HG03103 (cell line): ENCODE results near the gene RNF145.

ENCODE experiments used
- ATAC-seq: cut with Tn5 transposase; IDR thresholded peaks from one replicate; pipeline ENCODE4 v1.9.1; 2021; ENCODE audit warnings: low read depth; ENCODE audit not compliant: unreplicated experiment

RNF145 gene

DNA sequence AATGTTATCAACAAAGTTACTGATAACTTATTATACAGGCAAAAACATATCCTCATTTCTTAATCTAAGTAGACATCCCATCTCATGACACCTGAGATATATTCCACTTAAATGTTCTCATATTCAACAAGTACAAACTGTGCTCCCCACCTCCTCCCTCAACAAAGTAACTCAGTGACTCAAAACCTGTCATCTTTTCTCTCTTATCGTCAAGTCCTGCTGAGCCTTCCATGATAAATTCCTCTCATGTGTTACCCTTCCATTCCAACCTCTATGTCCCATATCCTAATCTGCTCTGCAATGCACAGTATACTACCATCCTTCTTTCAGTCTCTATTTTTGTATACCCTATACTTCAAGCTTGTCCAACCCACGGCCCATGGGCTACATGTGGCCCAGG is 13.6 kb downstream of the RNF145 start:
- no peak for ATAC-seq

DNA sequence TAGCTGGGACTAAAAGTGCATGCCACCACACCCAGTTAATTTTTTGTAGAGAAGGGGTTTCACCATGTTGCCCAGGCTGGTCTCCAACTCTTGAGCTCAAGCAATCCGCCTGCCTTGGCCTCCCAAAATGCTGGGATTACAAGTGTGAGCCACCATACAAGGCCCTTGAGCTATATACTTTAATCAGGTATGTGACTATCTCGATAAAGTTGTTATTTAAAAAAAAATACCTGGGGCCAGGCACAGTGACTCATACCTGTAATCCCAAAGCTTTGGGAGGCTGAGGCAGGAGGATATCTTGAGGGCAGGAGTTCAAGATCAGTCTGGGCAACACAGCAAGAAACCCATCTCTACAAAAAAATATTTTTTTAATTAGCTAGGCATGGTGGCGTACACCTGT is 19.2 kb downstream of the RNF145 start:
- no peak for ATAC-seq

DNA sequence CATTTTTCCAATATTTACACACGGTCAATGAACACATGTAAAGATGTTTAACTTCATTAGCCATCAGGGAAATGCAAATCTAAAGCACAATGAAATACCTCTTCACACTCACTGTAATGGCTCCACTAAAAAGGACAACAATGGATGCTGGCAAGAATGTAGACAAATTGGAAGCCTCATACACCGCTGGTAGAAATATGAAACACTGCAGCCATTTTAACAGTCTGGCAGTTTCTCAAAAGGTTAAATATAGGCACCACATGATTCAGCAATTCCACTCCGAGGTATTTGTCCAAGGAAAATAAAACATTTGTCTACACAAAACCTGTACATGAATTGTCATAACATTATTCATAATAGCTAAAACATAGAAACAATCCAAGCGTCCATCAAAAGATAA is 20.0 kb downstream of the RNF145 start:
- ATAC-seq, result no peak

DNA sequence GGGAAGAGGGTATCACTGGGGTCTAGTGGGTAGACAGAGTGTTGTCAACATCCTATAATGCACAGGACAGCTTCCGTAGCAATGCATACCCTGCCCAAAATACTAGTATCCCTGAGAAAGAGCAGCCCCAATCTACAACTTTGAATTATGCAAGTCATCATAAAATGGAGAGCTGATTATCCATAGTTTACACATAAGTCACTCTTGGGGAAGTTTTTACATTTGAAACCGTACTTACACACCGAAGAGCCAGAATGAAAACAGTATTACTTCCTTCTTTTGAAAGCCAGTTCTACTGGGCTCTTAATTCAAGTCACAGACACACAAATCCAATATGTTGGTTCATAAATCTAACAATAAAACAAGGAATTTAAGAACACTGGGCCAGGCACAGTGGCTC is 21.6 kb downstream of the RNF145 start:
- no peak for ATAC-seq

DNA sequence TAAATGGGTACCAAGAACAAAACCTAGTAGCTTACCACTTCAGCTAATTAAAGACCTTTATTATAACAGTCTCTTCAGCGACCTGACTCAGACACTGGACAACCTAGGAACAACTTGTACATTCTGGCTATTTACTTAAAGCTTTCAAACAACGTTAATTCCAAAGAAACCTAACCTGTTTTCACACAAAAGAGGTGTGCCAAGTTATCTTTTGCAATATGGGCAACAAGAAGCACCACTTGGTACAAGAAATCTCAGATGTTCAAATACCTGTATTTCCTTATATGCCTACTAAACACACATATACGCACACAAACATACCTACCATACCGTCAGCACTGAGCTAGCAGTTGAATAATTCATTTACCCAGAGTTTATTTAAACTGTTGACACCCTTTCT is 23.0 kb downstream of the RNF145 start:
- no peak for ATAC-seq

DNA sequence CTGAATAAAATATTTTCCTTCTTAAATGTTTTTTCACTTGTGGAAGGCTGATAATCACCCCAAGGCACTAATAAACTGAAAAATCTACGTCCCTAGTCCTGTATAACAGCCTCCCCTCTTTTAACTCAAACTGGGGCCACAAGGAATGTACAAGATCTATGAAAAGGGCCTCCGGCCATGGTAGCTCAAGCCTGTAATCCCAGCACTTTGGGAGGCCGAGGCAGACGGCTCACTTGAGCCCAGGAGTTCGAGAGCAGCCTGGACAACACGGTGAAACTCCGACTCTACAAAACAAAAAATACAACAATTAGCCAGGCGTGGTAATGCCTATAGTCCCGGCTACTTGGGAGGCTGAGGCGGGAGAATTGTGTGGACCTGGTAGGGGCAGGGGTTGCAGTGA is 23.6 kb downstream of the RNF145 start:
- no peak for ATAC-seq

DNA sequence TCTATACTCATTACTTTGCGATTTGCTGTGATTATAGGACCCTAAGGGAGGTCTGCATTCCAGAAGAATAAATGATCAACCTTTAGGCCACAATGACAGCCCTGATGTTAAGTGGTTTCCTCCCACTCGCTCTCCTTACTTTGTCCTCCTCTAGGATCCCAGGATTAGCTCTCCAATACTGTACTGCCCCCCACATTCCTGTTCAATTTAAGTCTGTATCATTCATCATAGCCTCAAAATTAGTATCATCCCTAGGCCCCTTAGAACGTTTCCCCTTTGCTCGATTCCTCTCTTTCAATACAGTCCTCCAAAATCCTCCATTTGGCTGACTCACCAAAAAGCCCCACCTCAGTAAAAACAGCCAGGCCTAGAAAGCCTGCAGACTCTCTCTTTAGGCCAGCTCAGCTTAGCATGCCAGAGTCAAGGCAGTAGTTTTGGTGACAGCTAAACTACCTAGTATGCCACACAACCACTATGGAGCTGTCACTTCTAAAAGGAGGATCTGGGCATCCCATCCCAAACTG is 24.4 kb downstream of the RNF145 start:
- no peak for ATAC-seq

DNA sequence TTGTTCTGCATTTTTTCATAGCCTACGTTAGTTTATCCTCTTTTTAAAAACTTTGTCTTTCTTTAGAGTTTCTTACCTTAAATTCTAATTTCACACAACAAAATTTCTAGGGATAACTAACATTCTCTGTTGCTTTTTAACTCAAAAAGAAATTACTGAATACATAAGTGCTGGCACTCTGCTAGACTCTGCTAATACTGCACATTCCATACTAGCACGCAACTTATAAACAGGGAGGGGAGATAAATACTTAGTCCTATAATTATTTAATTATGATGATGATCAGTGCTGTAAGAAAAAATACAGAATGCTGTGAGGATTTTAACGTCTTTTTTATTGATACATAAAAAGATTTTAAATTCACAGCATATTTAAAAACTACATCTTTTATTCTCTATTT is 25.1 kb downstream of the RNF145 start:
- no peak for ATAC-seq

DNA sequence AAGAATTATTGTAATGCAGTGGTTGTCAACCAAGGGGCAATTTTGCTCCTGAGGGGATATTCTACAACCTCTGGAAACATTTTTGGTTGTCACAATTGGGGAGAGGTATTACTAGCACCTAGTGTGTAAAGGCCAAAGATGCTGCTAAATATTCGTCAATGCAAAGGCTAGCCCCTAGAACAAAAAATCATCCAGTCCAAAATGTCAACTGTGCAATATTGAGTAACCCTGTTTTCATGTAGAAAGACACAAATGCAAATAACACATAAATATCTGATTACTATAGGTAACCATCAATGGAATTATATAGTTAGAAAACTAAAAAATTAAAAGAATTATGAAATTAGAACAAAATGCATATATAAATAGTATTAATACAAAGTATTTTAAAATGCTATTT is 26.1 kb downstream of the RNF145 start:
- ATAC-seq, result no peak

DNA sequence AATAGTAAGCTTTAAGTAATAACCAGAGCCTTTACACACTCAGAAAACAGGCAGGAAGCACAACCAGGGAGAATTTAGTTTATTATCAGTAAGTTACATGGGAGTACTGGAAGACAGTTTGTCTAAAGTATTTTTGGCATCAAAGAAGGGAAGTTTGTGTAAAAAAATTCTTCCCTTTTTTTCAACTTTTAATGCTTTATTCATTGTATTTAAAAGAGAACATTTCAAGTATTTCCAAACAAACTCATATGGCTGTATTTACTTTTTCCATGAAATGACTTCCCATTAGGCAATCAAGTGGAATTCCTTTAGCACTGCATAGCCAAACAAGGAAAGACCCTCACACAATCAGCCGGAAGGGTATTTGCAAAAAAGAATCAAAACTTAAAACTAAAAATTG is 26.7 kb downstream of the RNF145 start:
- no peak for ATAC-seq

DNA sequence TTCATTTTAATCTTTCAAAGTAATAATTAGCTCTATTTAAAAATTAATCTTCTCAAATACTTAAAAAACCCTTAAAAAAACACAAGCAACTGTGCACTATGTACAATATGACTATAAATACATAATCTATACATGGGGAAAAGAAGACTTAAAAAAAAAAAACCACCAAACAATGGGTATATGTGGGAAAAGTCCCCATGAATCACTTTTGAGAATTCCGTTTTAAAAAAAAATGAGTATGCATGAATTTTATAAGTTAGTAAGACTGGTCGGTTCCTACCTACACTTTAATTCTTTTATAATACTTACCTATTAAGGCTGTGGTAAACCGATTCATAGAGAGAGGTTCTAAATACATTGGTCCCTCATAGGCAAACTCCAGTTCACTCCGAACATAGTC is 27.7 kb downstream of the RNF145 start:
- no peak for ATAC-seq

DNA sequence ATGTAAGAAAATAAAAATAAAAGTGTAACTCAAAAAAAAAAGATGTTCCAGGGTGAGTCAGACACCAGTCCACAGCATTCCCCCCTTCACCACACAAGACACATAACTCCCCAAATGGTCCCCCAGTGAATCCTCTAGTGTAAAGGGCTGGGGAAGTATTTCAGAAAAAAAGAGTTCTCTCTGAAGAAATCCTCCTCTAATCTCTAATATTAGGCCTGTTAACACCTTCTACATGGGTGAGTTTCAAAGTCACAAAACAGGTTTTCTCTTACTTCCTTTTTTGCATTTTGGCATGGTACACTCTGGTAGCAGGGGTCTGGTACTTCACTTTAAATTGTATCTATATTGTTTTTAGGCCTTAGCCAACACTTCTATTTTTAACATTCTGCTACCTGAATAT is 28.2 kb downstream of the RNF145 start:
- peak; percentile 47 for ATAC-seq

DNA sequence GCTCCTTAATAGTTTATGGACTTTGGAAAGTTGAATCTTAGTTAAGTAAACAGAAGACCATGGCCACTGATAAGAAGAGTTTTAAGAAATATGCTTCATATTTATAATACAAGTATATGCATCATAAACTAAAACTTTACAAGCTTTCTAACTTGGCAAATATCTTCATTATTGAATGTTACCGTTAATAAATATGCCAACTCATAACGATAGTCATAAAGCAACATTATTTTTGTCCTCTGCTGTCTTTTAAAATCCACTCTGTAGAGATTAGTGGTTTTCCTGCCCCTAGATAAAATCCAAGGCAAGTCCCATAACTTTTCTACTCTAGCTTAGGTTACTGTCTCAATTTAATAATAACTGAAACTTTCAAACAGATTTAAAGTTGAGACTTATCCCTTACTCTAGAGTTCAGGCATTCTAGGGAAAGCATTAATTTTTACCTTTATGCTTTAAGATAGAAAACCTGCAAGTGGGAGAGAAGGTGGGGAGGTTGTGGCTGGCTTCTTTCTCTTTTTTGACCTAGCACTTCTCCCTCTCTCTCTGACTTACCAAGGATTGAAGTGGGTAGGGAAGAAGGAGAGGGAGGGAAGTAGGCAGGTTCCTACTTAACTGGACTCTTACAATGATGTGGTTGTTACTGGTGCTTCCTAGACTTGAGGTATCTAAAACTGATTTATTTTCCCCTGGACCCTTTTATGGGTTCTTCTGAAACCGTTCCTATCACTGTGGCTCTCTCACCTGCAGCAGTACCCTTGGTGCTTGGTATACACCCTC is 29.6 kb downstream of the RNF145 start:
- no peak for ATAC-seq

DNA sequence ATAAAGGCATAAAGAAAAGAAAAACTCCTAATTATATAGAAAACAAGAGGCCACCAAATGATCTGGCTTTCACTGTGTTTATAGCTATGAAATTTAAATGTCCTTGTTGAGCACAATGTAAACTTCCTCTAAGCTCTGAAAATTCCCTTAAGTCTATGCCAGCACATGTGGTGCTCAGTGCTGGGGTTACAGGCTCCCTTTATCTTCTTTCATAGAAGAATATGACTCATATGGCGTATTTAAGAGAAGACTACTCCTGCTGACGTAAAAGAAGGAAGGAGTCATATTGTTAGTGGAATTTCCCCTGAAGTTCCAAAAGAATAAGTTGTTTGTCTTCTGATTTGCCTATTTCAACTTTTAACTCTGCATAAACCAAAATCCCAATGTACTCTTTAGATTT is 30.4 kb downstream of the RNF145 start:
- peak; percentile 46 for ATAC-seq

DNA sequence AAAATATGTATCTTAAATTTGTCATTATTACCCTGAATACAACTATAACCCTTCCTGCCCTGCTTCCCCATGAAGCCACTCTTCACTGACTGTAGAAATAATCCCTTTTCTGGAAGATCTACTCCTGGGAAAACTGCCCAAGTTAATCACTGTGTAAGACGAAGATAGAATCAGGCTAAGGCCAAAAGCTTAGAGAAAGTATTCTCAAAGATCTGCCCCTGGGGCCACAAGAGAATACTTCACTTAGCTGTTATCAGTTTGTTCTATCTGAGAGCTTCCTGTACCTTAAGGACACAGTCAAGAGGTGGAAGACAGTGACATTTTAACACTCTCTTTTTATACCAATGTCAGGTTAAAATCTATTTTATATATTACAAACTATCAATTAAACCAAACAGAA is 33.8 kb downstream of the RNF145 start:
- ATAC-seq, result no peak

DNA sequence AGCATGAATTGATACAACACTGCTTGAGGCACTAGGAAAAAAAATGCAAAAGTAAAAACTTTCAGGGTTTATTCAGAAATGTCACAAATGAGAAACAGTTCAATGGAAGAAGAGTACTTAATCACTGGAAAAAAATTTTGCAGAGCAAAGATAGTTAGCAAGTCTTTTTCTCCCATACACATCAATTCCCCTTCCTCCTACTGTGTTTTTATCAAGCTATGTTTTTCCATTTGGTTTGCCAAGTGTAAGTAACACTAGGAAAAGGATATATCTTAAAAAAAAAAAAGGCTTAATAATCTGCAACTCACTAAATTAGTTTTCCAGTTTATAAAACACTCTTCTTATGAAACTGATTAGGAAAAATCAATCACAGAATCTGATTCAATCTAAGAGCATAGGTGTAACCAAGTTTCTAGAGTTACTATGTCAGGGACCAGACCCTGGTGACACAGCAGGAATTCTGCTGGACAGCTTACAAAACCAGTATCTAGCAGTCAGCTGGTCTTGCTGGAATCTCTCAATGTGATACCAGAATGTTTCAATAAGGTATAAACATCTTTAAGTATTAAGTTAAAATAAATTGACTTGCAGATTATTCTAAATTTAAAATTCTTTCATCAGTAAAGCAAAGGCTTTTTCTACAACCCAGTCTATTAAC is 34.7 kb downstream of the RNF145 start:
- ATAC-seq, result no peak

DNA sequence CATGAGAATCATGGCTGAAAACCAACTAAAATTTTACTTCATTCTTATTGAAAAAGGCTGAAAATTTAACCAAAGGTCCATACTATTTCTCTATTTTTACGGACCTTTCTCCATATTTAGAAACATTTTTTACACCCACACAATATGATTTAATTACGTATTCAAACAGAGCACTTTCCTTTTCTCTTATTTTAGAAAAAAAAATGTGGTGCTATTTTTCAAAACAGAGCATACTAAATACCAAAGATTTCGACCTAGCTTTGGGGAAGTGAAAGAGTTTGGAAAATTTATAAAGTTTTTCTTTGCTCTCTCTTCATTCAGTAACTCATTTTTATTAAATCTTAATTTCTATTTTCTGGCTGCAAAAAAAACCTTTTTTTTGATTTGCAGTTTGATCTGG is 38.1 kb downstream of the RNF145 start:
- ATAC-seq, result no peak

DNA sequence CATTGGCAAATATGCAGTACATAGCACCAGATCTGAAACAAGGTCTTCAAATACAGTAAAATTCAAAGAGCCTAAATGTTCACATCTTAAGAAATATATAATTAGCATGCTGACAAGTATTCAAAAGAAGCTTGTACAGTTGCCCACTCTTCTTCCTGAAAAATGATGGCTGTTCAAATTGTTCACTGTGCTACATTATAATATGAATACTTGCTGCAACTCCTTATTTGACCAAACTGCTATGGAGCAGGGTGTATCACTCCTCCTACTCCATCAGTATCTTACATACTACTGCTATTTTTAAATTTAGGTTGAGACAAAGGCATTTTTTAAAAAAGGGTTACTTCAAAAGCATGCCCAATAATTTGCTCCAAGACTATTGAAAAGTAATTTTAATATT is 39.3 kb downstream of the RNF145 start:
- no peak for ATAC-seq

DNA sequence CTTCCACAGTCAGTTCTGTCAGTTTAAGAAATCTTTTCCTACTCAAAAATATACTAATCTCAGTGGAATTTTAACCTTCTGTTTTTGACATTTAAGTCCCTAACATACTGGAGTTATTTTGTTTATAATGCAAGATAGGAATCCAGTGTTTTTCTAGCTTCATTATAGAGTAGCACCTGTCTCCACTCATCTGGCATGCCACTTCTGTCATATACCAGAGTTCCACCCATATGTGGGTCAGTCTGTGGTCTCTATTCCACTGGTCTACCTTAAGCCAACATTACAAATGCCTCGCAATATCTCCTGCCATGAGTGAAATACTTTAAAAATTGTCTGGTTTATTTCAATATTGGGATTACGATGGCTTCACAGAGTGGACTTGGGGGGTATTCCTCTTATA is 42.9 kb downstream of the RNF145 start:
- ATAC-seq, result no peak

DNA sequence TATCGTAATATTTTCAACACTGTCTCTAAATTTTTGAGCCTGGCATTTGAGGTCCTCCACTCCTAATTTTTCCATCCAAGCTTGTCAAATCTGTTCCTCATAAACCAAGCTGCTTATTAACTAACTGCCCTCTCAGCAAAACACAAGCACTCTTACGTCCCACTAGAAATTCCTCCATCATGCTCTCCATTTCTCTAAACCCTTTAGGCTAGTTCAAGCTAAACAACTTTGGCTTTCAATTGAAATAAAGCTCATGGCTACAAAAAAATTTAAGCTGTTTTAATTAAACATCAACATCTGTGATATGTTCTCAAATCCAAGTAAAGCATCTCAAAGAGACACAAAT is 45.7 kb downstream of the RNF145 start:
- no peak for ATAC-seq

DNA sequence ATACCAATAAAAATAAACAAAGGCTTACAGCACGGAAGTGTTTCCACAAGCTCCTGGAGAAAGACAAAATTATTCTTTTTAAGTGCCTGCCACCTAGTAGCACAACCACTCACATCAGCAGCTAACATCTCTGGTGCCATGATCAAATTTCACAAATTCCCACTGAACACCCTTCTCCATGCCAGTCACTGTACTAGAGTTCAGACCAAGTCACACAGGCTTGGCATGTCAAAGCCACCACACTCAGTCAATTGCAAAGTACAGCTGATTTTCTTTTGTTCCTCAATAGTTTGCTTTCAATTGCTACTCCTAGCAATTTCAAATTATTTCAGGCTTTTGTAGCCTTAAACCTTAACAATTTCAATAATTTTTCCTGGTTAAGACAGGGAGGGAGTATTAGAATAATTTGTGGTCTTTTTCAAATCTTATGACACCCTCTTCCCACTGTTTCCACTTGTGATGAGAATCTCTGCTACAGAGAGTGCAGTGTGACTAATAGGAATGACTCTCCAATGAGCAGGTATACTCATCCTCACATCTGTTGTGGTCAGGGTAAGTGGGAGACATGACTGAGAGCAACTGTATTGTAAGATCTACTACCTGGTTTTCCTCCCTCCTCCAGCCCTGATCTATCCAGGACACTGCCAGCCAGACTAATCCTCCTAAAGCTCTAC is 46.2 kb downstream of the RNF145 start:
- no peak for ATAC-seq
